ENCODE measurements around the gene FAAH.

FAAH gene

GRCh38 chr1:46434358-46434757 is 40.2 kb downstream of the FAAH start:
- no peak for DNase-seq (ENCODE audit: low spot score)
- Histone ChIP-seq H3K4me1 (ENCODE audit: insufficient read depth, poor library complexity, severe bottlenecking) (no peaks in the 10 kb centered on the region), H3K36me3 (ENCODE audit: low read depth) (no peaks in the 10 kb centered on the region), H3K27me3 (ENCODE audit: insufficient read depth, poor library complexity, severe bottlenecking) (no peaks in the 10 kb centered on the region), H3K9me3 (ENCODE audit: severe bottlenecking) (no peaks in the 10 kb centered on the region), H3K27ac (ENCODE audit: poor library complexity, severe bottlenecking) (no peak overlapping the region), H3K4me3 (ENCODE audit: severe bottlenecking) (no peak overlapping the region)
- TF ChIP-seq, protein P1, sequence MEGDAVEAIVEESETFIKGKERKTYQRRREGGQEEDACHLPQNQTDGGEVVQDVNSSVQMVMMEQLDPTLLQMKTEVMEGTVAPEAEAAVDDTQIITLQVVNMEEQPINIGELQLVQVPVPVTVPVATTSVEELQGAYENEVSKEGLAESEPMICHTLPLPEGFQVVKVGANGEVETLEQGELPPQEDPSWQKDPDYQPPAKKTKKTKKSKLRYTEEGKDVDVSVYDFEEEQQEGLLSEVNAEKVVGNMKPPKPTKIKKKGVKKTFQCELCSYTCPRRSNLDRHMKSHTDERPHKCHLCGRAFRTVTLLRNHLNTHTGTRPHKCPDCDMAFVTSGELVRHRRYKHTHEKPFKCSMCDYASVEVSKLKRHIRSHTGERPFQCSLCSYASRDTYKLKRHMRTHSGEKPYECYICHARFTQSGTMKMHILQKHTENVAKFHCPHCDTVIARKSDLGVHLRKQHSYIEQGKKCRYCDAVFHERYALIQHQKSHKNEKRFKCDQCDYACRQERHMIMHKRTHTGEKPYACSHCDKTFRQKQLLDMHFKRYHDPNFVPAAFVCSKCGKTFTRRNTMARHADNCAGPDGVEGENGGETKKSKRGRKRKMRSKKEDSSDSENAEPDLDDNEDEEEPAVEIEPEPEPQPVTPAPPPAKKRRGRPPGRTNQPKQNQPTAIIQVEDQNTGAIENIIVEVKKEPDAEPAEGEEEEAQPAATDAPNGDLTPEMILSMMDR (IDR thresholded peaks at IDR 0.05; ENCODE audit: poor library complexity, severe bottlenecking) = no peak
- ATAC-seq (ENCODE audit: low read depth) = no peak

DNA sequence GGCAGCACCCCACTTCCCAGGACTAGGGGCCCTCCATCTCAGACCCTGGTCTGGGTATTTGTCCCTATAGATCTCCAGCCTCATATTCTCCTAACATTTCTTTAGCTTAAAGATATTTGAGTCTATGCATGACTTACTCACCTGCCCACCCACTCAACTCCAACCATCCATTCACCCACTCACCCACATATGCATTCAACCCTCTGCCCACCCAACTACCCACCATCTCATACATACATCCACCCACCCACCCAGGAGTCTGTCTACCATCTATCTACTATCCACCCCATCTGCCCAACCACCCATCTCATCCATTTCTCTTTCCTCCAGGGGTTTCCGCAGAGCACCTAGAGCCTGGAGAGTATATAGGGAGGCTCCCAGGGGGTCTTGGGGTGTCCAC is 42.7 kb downstream of the FAAH start:
- DNase-seq (ENCODE audit: low spot score) = no peak
- no peaks in the 10 kb centered on the region for H3K4me1 ChIP-seq (ENCODE audit: insufficient read depth, poor library complexity, severe bottlenecking)

GRCh38 chr1:46437723-46438122 is 43.6 kb downstream of the FAAH start:
- Histone ChIP-seq H3K4me1 (ENCODE audit: insufficient read depth, poor library complexity, severe bottlenecking) (no peaks in the 10 kb centered on the region), H3K27me3 (ENCODE audit: insufficient read depth, poor library complexity, severe bottlenecking) (no peaks in the 10 kb centered on the region), H3K4me3 (ENCODE audit: severe bottlenecking) (no peak overlapping the region), H3K36me3 (ENCODE audit: low read depth) (no peaks in the 10 kb centered on the region), H3K27ac (ENCODE audit: poor library complexity, severe bottlenecking) (no peak overlapping the region), H3K9me3 (ENCODE audit: severe bottlenecking) (no peaks in the 10 kb centered on the region)
- DNase-seq (ENCODE audit: low spot score) (no peak), ATAC-seq (ENCODE audit: low read depth) (no peak)
- TF ChIP-seq, protein P1 (IDR thresholded peaks at IDR 0.05; ENCODE audit: poor library complexity, severe bottlenecking) = no peak

More for the DNA sequence above, 42.7 kb downstream of the FAAH start:
- H3K9me3 ChIP-seq (ENCODE audit: severe bottlenecking) = no peaks in the 10 kb centered on the region
- no peak for ATAC-seq (ENCODE audit: low read depth)
- no peaks in the 10 kb centered on the region for H3K27me3 ChIP-seq (ENCODE audit: insufficient read depth, poor library complexity, severe bottlenecking)
- H3K4me3 ChIP-seq (ENCODE audit: severe bottlenecking) = no peak overlapping the region
- H3K36me3 ChIP-seq (ENCODE audit: low read depth) = no peaks in the 10 kb centered on the region
- no peak overlapping the region for H3K27ac ChIP-seq (ENCODE audit: poor library complexity, severe bottlenecking)
- TF ChIP-seq, protein P1 (IDR thresholded peaks at IDR 0.05; ENCODE audit: poor library complexity, severe bottlenecking) = no peak

GRCh38 chr1:46438346-46438745 is 44.2 kb downstream of the FAAH start:
- no peaks in the 10 kb centered on the region for H3K36me3 ChIP-seq (ENCODE audit: low read depth)
- DNase-seq (ENCODE audit: low spot score) (no peak), ATAC-seq (ENCODE audit: low read depth) (no peak)
- TF ChIP-seq, protein P1 (IDR thresholded peaks at IDR 0.05; ENCODE audit: poor library complexity, severe bottlenecking) = no peak
- H3K27me3 ChIP-seq (ENCODE audit: insufficient read depth, poor library complexity, severe bottlenecking) = no peaks in the 10 kb centered on the region
- no peaks in the 10 kb centered on the region for H3K9me3 ChIP-seq (ENCODE audit: severe bottlenecking)
- H3K4me1 ChIP-seq (ENCODE audit: insufficient read depth, poor library complexity, severe bottlenecking) = no peaks in the 10 kb centered on the region
- no peak overlapping the region for H3K27ac ChIP-seq (ENCODE audit: poor library complexity, severe bottlenecking)
- H3K4me3 ChIP-seq (ENCODE audit: severe bottlenecking) = no peak overlapping the region

GRCh38 chr1:46440478-46440877 is 46.4 kb downstream of the FAAH start:
- TF ChIP-seq, protein P1 (IDR thresholded peaks at IDR 0.05; ENCODE audit: poor library complexity, severe bottlenecking) = no peak
- no peaks in the 10 kb centered on the region for H3K9me3 ChIP-seq (ENCODE audit: severe bottlenecking)
- H3K27ac ChIP-seq (ENCODE audit: poor library complexity, severe bottlenecking) = no peak overlapping the region
- no peaks in the 10 kb centered on the region for H3K27me3 ChIP-seq (ENCODE audit: insufficient read depth, poor library complexity, severe bottlenecking)
- no peaks in the 10 kb centered on the region for H3K36me3 ChIP-seq (ENCODE audit: low read depth)
- ATAC-seq (ENCODE audit: low read depth) (no peak), DNase-seq (ENCODE audit: low spot score) (no peak)
- no peak overlapping the region for H3K4me3 ChIP-seq (ENCODE audit: severe bottlenecking)
- no peaks in the 10 kb centered on the region for H3K4me1 ChIP-seq (ENCODE audit: insufficient read depth, poor library complexity, severe bottlenecking)
